NT2/D1 (cell line): Measurements from ENCODE around the gene NR3C2.

Experiments
- YY1 ChIP-seq: IDR thresholded peaks from 2 replicates; pipeline ENCODE4 v1.6.1; 2011; ENCODE audit not compliant: insufficient read length, insufficient read depth
- ZNF274 ChIP-seq: IDR thresholded peaks from 2 replicates; pipeline ENCODE4 v1.6.1; 2011; ENCODE audit warnings: mild to moderate bottlenecking, low read depth, low read length

- no peak for TF ChIP-seq ZNF274
- no peak for TF ChIP-seq YY1
These were observed 300.7 kb downstream of the NR3C2 start for GRCh38 chr4:148141501-148141900.
